Fibroblast of lung (primary cell): Measurements from ENCODE around the gene PIK3R1.

Experiments used
- EZH2 ChIP-seq: IDR thresholded peaks from 2 replicates; pipeline ENCODE4 v1.5.1; 2012; ENCODE audit warnings: low read length, control low read depth, mild to moderate bottlenecking; ENCODE audit errors: missing control alignments
- TF ChIP-seq, protein P1 (sequence below), 2 donors: IDR thresholded peaks in 1 of 2; conservative IDR thresholded peaks in 1 of 2; 1 replicate in 1 of 2; 2 replicates in 1 of 2; pipeline ENCODE4 v1.5.1; 2011 to 2012; ENCODE audit warnings: low read length in 2 of 2, control low read depth in 1 of 2, inconsistent platforms in 1 of 2, low read depth in 1 of 2, mild to moderate bottlenecking in 1 of 2

DNA sequence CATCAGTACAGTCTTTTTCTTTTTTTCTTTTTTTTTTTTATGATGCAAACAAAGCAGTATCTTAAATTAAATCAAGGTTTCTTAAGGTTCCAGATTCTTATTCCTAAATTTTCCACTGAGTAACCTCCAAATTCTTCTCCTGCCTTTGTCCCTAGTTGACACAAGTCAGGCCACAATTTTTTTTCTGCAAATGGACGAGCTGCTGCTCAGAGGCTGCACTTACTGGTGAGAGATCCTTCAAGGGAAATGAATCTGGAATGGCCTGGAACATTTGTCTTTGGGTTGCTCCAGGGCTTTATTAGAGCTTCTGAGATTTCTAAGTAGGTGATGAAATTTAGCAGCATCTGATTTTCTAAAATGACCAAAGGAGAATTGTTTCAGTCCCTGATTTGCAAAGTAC, 39.3 kb downstream of the PIK3R1 start:
- TF ChIP-seq, protein P1, sequence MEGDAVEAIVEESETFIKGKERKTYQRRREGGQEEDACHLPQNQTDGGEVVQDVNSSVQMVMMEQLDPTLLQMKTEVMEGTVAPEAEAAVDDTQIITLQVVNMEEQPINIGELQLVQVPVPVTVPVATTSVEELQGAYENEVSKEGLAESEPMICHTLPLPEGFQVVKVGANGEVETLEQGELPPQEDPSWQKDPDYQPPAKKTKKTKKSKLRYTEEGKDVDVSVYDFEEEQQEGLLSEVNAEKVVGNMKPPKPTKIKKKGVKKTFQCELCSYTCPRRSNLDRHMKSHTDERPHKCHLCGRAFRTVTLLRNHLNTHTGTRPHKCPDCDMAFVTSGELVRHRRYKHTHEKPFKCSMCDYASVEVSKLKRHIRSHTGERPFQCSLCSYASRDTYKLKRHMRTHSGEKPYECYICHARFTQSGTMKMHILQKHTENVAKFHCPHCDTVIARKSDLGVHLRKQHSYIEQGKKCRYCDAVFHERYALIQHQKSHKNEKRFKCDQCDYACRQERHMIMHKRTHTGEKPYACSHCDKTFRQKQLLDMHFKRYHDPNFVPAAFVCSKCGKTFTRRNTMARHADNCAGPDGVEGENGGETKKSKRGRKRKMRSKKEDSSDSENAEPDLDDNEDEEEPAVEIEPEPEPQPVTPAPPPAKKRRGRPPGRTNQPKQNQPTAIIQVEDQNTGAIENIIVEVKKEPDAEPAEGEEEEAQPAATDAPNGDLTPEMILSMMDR (conservative IDR thresholded peaks at IDR 0.05 in 1 of 2, IDR thresholded peaks at IDR 0.05 in 1 of 2; ENCODE audit: low read depth in 1 of 2, low read length in 2 of 2): no peak
- no peak for TF ChIP-seq EZH2
